ENCODE results near the gene RRBP1. TPM values are rescaled to one million over a fixed set of nuclear protein-coding genes. Genes with fewer than 3 reads are reported as not detected.

Gene RRBP1
- total RNA-seq, 6 donors from 2014 or later: 143 to 256 (median 172) TPM

DNA sequence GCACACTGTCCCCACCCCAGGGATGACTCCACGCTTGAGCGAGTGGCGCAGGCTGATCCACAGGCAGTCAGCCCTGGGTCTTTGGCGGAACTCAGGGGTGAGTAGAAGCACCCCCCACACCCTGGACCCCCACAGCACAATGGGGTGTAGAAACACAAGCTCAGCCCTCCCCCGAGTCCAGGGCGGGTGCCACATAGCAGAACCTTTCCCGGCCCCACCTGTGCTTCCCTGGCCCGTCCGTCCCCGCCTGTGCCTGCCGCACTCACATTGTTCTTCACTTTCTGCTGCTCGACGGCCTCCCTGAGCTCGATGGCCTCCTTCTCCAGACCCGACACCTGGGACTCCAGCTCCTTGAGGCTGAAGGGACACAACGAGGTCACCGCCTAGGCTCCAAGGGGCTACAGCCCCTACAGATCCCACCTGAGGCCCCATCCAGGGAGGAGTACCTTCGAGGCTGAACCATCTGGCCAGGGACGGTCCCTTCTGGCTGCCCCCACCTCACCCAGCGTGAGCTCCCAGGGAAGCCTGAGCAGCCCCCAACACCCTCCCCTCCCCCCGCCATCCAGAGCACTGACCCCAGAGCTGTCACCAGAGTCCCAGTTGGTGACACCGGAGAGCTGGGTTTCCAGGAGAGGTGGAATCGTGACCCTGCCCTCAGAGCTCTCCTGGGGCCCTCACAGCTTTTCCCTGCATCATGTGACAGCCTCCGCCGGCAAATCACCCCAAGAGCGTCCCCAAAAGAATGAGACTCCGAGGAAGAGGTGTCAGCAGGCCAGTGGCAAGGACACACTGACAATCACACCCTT is 56.6 kb downstream of the RRBP1 start:
- no peaks in the 10 kb centered on the region for H3K4me1 ChIP-seq
- H3K27me3 ChIP-seq: no peaks in the 10 kb centered on the region
- ATAC-seq (ENCODE audit: low FRiP score in 2 of 2) (no peak), DNase-seq (peak in 1 of 2 donors; percentile 59)
- no peaks in the 10 kb centered on the region for H3K9me3 ChIP-seq
- H3K36me3 ChIP-seq: peaks cover 35 to 100% (median 97%) of the 10 kb centered on the region in 4 donors
- no peak overlapping the region for H3K27ac ChIP-seq
- TF ChIP-seq, protein P1, sequence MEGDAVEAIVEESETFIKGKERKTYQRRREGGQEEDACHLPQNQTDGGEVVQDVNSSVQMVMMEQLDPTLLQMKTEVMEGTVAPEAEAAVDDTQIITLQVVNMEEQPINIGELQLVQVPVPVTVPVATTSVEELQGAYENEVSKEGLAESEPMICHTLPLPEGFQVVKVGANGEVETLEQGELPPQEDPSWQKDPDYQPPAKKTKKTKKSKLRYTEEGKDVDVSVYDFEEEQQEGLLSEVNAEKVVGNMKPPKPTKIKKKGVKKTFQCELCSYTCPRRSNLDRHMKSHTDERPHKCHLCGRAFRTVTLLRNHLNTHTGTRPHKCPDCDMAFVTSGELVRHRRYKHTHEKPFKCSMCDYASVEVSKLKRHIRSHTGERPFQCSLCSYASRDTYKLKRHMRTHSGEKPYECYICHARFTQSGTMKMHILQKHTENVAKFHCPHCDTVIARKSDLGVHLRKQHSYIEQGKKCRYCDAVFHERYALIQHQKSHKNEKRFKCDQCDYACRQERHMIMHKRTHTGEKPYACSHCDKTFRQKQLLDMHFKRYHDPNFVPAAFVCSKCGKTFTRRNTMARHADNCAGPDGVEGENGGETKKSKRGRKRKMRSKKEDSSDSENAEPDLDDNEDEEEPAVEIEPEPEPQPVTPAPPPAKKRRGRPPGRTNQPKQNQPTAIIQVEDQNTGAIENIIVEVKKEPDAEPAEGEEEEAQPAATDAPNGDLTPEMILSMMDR (IDR thresholded peaks at IDR 0.05): no peak
- TF ChIP-seq POLR2A (IDR thresholded peaks at IDR 0.05) (no peak), EP300 (IDR thresholded peaks at IDR 0.05) (no peak), POLR2AphosphoS5 (IDR thresholded peaks at IDR 0.05) (no peak)
- WGBS, 2 donors: 97% methylated on average over 18 to 22 of the region's 27 CpGs
- no peak overlapping the region for H3K4me3 ChIP-seq

DNA sequence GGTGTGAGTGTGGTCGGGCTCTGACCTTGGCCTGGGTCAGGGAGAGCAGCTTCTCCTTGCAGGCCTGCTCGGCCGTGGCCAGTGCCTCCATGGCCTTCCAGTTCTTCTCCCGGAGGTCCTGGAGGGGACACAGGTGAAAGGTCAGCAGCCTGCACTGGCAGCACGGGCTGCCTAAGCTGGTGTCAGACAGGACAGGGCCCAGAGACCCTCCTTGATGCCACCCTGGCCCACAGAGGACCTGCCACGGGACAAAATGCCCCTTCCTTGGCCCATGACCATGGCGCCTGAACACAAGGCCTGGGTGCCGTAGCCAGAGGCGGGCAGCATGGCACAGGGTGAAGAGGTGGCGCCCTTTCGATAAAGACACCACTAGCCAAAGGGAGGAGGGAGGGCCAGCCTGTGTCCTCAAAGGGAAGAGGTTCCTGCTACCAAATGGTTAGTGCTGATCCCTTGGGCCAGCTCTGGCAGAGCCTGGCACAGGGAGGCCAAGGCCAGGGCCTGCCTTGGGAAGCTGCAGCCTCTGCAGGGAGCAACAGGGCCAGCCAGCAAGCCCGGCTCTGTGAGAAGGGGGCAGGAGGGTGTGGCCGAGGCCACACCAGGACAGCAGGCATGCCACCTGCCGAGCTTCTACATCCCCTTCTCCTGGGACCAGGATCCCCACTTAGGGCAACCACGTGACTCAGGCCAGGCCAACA is 57.3 kb downstream of the RRBP1 start:
- 82 to 93% methylated on average over 6 to 15 of the region's 15 CpGs for WGBS, 2 donors

DNA sequence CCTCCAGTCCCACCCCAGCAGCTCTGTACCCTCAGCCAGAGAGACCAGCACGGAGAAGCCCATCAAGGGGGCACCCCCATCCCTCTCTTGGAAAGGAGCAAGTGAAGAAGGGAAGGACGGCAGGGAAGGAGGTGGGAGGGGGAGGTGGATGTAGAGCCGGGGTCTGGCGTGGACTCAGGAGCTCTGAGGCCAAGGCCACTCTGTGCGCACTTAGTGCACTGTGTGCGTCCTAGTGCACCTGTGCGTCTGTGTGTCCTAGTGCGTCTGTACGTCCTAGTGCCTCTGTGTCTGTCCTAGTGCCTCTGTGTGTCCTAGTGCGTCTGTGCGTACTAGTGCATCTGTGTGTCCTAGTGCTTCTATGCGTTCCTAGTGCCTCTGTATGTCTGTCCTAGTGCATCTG is 58.0 kb downstream of the RRBP1 start:
- no peak for TF ChIP-seq POLR2AphosphoS5 (IDR thresholded peaks at IDR 0.05)
- TF ChIP-seq POLR2A (IDR thresholded peaks at IDR 0.05): no peak
- TF ChIP-seq, protein P1 (IDR thresholded peaks at IDR 0.05): no peak
- TF ChIP-seq EP300 (IDR thresholded peaks at IDR 0.05): no peak
- no peaks in the 10 kb centered on the region for H3K9me3 ChIP-seq
- no peak overlapping the region for H3K27ac ChIP-seq
- no peak overlapping the region for H3K4me3 ChIP-seq
- no peaks in the 10 kb centered on the region for H3K27me3 ChIP-seq
- DNase-seq (no peak), ATAC-seq (ENCODE audit: low FRiP score in 2 of 2) (no peak)
- 95 to 98% methylated on average over 11 to 12 of the region's 12 CpGs for WGBS, 2 donors
- no peaks in the 10 kb centered on the region for H3K4me1 ChIP-seq
- peaks cover 32 to 100% (median 97%) of the 10 kb centered on the region in 4 donors for H3K36me3 ChIP-seq

More for the DNA sequence above, 57.3 kb downstream of the RRBP1 start:
- no peak overlapping the region for H3K4me3 ChIP-seq
- peaks cover 32 to 100% (median 97%) of the 10 kb centered on the region in 4 donors for H3K36me3 ChIP-seq
- TF ChIP-seq, protein P1 (IDR thresholded peaks at IDR 0.05): no peak
- TF ChIP-seq POLR2AphosphoS5 (IDR thresholded peaks at IDR 0.05): no peak
- no peak for TF ChIP-seq POLR2A (IDR thresholded peaks at IDR 0.05)
- TF ChIP-seq EP300 (IDR thresholded peaks at IDR 0.05): no peak
- peak in 1 of 2 donors; percentile 65 for DNase-seq
- no peaks in the 10 kb centered on the region for H3K27me3 ChIP-seq
- ATAC-seq (ENCODE audit: low FRiP score in 2 of 2): no peak
- no peaks in the 10 kb centered on the region for H3K4me1 ChIP-seq
- H3K9me3 ChIP-seq: no peaks in the 10 kb centered on the region
- H3K27ac ChIP-seq: no peak overlapping the region

DNA sequence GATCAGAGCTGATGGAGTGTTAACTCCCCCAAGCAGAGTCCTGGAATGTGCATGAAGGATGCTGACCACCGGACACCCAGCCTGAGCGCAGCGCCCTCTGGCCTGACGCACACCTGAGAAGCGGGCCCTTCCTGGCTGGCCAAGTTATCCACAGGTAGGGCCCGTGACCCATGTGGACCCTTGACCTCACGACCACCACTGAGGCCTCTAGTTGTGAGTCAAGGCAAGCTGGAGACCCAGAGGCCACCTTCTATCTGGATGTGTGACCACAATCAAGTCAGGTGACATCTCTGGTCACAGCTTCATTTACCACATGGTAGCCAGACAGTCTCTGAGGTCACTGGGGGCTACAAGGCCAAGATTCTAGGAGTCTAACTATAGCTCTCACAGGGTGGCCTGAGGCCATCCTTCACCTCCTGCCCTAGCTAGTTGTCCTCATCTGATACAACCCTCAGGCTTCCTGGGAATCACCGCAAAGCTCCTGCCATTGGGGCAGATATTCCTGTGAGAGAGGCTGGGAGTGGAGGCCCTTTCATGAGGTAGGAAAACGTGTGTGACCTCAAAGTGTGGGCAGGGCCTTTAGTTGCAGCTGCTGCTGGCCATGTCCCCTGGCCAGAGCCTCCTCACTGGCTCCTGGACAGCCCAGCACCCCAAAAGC is 59.1 kb downstream of the RRBP1 start:
- Histone ChIP-seq H3K9me3 (no peaks in the 10 kb centered on the region), H3K36me3 (peaks cover 32 to 100% (median 96%) of the 10 kb centered on the region in 4 donors), H3K4me3 (no peak overlapping the region), H3K27ac (no peak overlapping the region), H3K4me1 (no peaks in the 10 kb centered on the region), H3K27me3 (no peaks in the 10 kb centered on the region)
- no peak for TF ChIP-seq POLR2AphosphoS5 (IDR thresholded peaks at IDR 0.05)
- TF ChIP-seq EP300 (IDR thresholded peaks at IDR 0.05): no peak
- no peak for TF ChIP-seq POLR2A (IDR thresholded peaks at IDR 0.05)
- TF ChIP-seq, protein P1 (IDR thresholded peaks at IDR 0.05): no peak
- peak in 1 of 2 donors; percentile 20 for DNase-seq
- WGBS, 2 donors: 96% methylated on average over 9 of the region's 9 CpGs; no CpG with 5 or more reads in 1 of the 2 donors
- ATAC-seq (ENCODE audit: low FRiP score in 2 of 2): no peak
